HG03135 (cell line): ENCODE data around the gene MLN.

ENCODE experiments used
- ATAC-seq: cut with Tn5 transposase; IDR thresholded peaks from one replicate; pipeline ENCODE4 v1.9.1; 2021; ENCODE audit warnings: mild to moderate bottlenecking, moderate library complexity; ENCODE audit not compliant: unreplicated experiment

MLN gene

GRCh38 chr6:33790910-33791309 is 12.9 kb downstream of the MLN start:
- ATAC-seq: no peak

DNA sequence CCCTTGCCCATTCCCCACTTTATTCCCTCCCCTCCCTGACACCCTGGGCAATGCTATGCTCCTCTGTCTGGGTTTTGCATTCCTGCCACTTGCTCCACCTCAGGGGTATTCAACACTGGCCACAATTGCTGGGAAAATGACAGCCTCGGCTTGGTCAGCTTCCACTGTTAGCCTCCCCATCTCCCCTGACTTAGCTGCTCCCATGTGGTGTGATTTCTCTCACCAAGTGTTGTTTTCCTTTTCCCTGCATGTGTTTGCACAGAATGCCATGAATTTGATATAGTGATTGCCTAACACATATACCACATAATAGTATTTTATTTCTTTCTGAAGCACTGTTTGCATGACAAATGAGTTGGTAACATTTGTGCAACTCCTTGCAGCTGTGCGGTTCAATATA is 13.4 kb downstream of the MLN start:
- no peak for ATAC-seq

GRCh38 chr6:33789550-33789895 is 14.3 kb downstream of the MLN start:
- ATAC-seq: no peak

DNA sequence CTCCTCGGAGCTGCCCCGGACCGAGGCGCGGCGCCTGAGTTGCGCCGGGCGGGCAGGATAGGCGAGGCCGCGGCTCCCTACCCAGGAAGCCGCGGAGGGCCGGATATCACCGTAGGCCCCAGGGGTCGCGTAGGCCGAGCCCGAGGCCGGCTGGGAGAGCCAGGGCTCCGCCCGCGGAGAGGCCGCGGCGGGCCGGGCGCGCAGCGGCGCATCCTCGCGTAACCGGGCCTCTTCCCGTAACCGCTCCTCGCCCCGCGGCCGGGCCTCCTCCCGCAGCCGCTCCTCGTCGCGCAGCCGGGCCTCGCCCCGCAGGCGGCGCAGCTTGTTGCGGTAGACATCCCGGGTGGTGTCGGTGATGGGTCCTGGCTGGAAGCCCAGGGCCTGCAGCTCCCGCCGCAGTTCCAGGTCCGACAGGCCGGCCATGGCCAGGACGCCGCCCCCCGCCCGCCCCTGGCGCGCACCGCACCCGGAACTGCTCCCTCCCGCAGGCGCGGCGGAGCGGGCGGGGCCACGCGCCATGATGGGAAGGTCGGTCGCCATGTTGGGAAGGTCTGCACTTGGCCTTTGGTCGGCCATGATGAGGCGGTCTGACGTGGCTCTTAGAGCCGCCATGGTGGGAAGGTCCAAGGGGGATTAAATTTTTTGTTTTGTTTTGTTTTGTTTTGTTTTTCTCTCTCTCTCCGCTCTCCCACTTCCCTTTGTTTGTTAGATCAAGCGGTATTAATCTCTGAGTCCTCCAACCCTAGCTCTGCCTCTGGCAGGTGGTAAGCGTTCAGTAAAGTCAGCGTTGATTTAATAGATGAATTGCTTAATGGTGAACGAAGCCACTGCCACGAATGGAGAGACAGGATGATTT is 14.9 kb downstream of the MLN start, which contains the start of gene LEMD2:
Gene LEMD2, minus strand, starts transcription at position 437 of the 856 bp plus-strand sequence. Its CDS starts 14 bp downstream, at position 423.
- peak; percentile 78 for ATAC-seq

GRCh38 chr6:33787954-33788693 is 15.7 kb downstream of the MLN start:
- peak; percentile 42 for ATAC-seq

DNA sequence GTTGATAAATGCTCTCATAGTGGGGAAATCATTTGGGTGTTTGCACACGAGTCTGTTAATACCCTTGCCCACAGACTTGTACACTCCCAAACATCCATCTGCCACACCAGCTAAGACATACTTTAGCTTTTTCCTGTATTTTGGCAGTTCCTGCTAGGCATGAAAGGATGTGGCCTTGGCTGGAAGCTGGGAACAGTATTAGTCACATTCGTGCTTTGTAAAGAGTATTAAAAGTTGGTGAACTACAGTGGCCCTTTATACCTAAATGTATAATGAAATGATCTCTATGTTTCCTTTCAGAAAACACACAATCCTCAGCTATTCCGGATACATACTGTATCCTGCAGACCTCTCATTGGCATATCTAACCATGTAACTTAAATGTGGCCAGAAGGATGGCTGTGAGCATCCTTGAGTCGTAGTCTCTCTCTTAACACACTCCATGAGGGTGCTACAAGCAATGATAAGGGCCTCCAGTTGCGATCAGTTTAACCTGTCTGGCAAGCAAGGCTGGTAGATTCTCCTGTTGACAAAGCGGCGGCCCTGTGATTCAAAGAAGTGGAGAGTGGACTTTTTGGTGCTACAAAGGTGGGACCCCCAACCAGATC is 16.4 kb downstream of the MLN start:
- ATAC-seq: no peak

DNA sequence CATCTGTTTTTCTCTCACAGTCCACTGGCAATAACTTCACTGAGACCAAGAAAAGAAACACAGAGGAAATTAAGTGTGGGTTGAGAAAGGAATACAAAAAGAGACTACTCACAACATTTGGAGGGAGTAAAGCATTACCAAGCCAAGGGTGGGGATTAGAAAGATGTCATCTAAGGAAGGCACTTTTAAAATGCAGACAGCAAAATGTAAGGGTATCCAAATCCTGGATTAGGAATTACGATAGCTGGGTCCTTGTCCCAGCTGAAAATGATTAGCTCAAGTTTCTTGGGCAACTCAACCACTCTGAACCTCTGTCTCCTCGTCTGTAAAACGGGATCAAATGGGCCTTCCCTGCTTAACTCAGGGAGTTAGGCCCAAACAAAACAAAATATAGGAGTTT is 17.1 kb downstream of the MLN start:
- ATAC-seq: no peak

GRCh38 chr6:33785778-33786177 is 18.0 kb downstream of the MLN start:
- no peak for ATAC-seq

DNA sequence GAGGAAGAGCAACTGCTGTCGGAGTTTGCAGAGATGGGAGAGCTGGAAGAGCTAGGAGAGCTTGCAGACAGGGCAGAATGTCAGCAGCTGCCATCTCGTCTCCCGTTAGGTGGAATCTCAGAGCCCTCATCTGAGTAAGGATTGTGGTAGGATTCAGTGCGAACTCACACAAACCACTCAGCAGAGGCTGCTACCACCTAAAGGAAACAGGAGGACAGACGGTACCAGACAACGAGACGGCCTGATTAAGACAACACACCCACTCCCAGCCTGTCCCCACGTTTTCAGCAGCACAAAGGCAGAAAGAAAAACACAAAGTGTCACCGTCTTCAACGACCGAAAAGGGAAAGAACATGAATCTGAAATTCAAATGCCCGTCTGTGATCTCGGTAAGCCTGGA is 19.0 kb downstream of the MLN start:
- ATAC-seq: no peak

GRCh38 chr6:33783781-33784520 is 19.9 kb downstream of the MLN start:
- ATAC-seq: no peak

GRCh38 chr6:33782561-33782960 is 21.2 kb downstream of the MLN start:
- no peak for ATAC-seq

- ATAC-seq: no peak
Measured at GRCh38 chr6:33781131-33781975, 22.4 kb downstream of the MLN start.

DNA sequence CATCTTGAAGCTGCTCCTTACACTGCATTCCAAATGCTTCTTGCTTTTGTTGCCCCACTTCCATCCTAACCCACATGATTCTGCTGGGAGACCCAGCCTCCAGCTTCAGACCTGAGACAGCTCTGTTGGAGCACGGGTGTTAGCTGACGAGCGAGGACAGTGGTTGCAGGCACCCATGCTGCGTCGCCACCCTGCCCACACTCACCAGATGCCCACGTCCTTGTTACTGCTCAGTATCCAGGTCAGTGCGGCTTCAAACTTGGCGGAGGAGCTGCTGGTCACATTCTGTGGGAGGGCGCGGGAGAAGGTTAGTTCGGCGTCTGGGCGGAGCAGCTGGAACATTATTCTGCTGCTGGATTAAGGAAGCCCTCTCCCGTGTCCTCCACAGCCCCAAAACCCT is 23.9 kb downstream of the MLN start:
- no peak for ATAC-seq

- ATAC-seq: no peak
Measured at GRCh38 chr6:33779290-33779689, 24.5 kb downstream of the MLN start.

DNA sequence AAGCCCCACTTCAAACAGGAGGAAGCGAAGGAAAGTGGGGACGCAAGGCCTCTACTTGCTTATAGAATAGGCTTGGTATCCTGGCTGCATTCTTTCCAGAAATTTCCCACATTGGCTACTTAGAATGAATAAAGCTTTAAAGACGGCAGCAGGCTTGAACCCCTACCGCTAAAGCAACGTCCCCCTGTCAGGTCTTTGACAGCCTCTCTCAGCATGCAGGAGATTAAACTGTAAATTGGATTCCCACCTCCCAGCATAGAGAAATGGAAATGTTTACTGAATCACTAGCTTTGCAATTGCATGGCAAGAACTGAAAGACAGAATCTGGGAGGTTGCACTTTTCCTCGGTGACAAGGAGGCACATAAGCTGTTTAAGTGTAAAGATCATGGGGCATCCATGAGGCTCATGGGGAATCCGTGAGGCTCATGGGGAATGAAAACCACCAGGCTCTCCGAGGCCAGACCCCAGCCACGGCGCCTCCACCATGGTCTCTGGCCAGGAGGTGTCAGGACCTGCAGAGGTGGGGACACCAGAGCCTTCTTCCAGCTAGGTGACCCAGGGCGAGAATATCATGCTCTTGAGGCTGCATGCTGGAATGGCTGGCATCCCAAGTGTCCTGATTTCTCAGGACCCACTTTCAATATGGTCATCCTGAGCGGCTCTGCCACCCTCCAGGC is 25.2 kb downstream of the MLN start:
- ATAC-seq: no peak

GRCh38 chr6:33777398-33778388 is 26.1 kb downstream of the MLN start:
- no peak for ATAC-seq

- ATAC-seq: no peak
Measured at GRCh38 chr6:33776764-33777163, 27.0 kb downstream of the MLN start.

GRCh38 chr6:33776186-33776585 is 27.6 kb downstream of the MLN start:
- ATAC-seq: no peak
